Ovary (tissue), 9 donors: Measurements from ENCODE around the gene TMED1. TPM values are rescaled to one million over a fixed set of nuclear protein-coding genes. Genes with fewer than 3 reads are reported as not detected.

Experiments used
- DNase-seq, 5 donors: peaks; one replicate each; pipeline ENCODE4 v3.0.0-alpha.2; 2019 to 2020
- H3K27ac ChIP-seq, 2 donors: fragments of 200-600 bp; one replicate each; pipeline versions ENCODE4 v1.5.1 to v1.8.0; 2019 to 2022
- H3K27me3 ChIP-seq: fragments of 200-600 bp; one replicate; pipeline ENCODE4 v1.8.0; 2022
- H3K36me3 ChIP-seq: fragments of 200-600 bp; sonication (generic); one replicate; pipeline ENCODE4 v1.5.1; 2019
- H3K4me1 ChIP-seq: one replicate; pipeline ENCODE4 v1.8.1; 2013; ENCODE audit warnings: mild to moderate bottlenecking, moderate library complexity; ENCODE audit not compliant: insufficient read depth
- H3K4me3 ChIP-seq: fragments of 200-600 bp; sonication (generic); one replicate; pipeline ENCODE4 v1.5.1; 2017
- H3K9me3 ChIP-seq, 2 donors: fragments of 200-600 bp in 1 of 2; sonication (generic) in 1 of 2; one replicate each; pipeline versions ENCODE4 v1.5.1 to v1.8.1; 2013 to 2019; ENCODE audit warnings: mild to moderate bottlenecking in 1 of 2, moderate library complexity in 1 of 2
- EP300 ChIP-seq: sonication (generic); formaldehyde crosslinking; IDR thresholded peaks from one replicate; pipeline ENCODE4 v1.6.1; 2017; ENCODE audit warnings: antibody characterized with exemption
- POLR2A ChIP-seq: fragments of 450-650 bp; IDR thresholded peaks from one replicate; pipeline ENCODE4 v1.6.1; 2017; ENCODE audit warnings: antibody characterized with exemption, mild to moderate bottlenecking, moderate library complexity
- WGBS, 3 donors: extraction: QIAGEN DNeasy Blood & Tissue Kit in 1 of 3; methylation state at CpG; one replicate each; pipeline versions ENCODE4 v1.1.5 to v1.1.7; 2013 to 2017; 5-methylcytosine and 5-hydroxymethylcytosine counted together
- intact Hi-C, 4 donors: fragments of 100-400 bp; cut with DNase I; formaldehyde crosslinking; loops; one replicate each; pipeline versions ENCODE4 v1.11.0 to v1.15.1; 2022 to 2023
- polyA plus RNA-seq, 2 donors: library from polyadenylated mRNA; stranded (reverse); fragments of 200-250 nt in 1 of 2; fragments of 350-450 nt in 1 of 2; fragmentation: Illumina TruSeq in 1 of 2; extraction: RNeasy Lipid Tissue Mini Kit (QIAGEN cat#74804) in 1 of 2; gene quantifications; one replicate each; pipeline ENCODE4 v1.2.3, GENCODE V29; 2013 to 2014
- total RNA-seq, 7 donors: library from RNA; depleted of rRNA in 2 of 7; stranded (reverse); fragments of >200 nt in 2 of 7; fragmentation: NEBNext Ultra II Directional in 3 of 7; extraction: Animal tissue kit (Norgen Biotek cat#: 25700) in 3 of 7; gene quantifications; one replicate each; pipeline versions ENCODE4 v1.1.0 to v1.2.4, GENCODE V29; 2016 to 2023
- TF ChIP-seq, protein P1 (sequence below), 3 donors: fragments of 450-650 bp in 2 of 3; fragments of 200-600 bp in 1 of 3; IDR thresholded peaks; one replicate each; pipeline versions ENCODE4 v1.5.1 to v1.8.0; 2016 to 2022; ENCODE audit warnings: antibody characterized with exemption in 3 of 3, mild to moderate bottlenecking in 1 of 3
- donor health status: DM: no; HTN: no; CAD: no; lungs with moderate emphysema.
- donor health status: DM: no; HTN: no; CAD: no.
- donor health status: Bipolar disorder and iron deficiency.
- donor health status: DM: yes; HTN: yes; CAD: no.
- donor health status: DM: no; HTN: no; CAD: no.
- donor health status: DM: yes; HTN: yes; CAD: no.

Gene TMED1
- total and polyA plus RNA-seq, 9 donors = 9.3 to 53.8 (median 29.1) TPM

DNA sequence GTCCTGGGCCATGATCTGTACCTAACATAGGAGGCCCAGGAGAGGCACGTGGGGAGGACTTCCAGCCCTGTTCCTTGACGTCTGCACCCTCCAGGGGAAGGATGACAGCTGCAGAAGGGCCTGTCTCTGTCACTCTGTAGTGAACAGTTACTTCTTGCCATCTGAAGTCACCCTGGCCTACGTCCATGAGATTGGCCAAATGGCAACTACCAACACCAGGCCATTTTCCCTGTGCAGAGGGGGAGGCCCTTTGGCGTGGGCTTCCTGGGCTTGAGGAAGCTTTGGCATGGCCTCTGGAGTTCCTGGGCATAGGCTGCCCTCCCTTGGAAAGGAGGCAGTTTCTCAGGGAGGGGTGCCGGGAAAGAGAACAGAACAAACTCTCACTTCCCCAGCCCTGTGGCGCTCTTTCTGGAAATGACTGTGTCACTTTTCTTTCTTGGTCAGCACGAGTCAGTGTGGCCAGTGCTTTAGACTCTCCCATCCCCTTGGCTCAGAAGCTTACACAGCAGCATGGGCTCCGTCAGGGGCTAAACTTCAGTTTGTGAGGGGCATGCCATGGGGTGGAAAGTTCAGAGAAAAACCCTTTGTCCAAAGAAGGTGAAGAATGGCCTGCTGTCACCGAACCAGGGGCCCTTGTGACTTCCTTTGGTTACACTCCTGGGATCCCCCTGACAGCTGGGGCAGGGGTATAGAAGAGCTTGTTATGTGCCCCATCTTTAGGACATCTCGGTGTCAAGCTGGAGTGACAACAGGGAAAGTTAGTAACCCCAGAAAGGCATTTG lies 40.6 kb upstream of the TMED1 start:
- no peaks in the 10 kb centered on the region for H3K36me3 ChIP-seq
- no peak for DNase-seq
- TF ChIP-seq POLR2A (no peak), EP300 (no peak)
- TF ChIP-seq, protein P1, sequence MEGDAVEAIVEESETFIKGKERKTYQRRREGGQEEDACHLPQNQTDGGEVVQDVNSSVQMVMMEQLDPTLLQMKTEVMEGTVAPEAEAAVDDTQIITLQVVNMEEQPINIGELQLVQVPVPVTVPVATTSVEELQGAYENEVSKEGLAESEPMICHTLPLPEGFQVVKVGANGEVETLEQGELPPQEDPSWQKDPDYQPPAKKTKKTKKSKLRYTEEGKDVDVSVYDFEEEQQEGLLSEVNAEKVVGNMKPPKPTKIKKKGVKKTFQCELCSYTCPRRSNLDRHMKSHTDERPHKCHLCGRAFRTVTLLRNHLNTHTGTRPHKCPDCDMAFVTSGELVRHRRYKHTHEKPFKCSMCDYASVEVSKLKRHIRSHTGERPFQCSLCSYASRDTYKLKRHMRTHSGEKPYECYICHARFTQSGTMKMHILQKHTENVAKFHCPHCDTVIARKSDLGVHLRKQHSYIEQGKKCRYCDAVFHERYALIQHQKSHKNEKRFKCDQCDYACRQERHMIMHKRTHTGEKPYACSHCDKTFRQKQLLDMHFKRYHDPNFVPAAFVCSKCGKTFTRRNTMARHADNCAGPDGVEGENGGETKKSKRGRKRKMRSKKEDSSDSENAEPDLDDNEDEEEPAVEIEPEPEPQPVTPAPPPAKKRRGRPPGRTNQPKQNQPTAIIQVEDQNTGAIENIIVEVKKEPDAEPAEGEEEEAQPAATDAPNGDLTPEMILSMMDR (IDR thresholded peaks at IDR 0.05) = no peak
- WGBS, 3 donors = 79 to 84% (median 81%) methylated on average over 10 of the region's 10 CpGs
- H3K27me3 ChIP-seq = no peaks in the 10 kb centered on the region
- no peaks in the 10 kb centered on the region for H3K9me3 ChIP-seq
- peaks cover 2% of the 10 kb centered on the region for H3K4me1 ChIP-seq
- no peak overlapping the region for H3K4me3 ChIP-seq
- peak overlapping the region in 1 of 2 donors; percentile 36 for H3K27ac ChIP-seq
- intact Hi-C loops = loop anchor here in 1 of 4 donors (10.0 kb wide), 1 partner anchor 48 kb away; the partner anchor contains the start of genes TIMM29 and YIPF2

DNA sequence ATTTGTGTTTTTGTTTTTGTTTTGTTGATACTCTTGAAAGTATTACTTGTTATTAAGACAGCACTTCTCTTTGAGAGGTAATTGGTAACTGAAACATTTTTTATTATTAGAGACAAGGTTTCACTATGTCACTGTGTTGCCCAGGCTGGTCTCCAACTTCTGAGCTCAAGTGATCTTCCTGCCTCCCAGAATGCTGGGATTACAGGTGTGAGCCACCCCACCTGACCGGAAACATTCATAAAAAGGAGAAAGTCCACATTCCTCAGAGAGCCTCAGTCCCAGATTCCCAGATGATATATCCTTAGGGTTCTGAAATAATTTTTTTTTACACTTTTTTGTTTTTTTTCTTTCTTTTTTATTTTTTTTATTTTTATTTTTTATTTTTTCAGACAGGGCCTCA lies 38.0 kb upstream of the TMED1 start:
- intact Hi-C loops = loop anchor here in 2 of 4 donors (5.0 to 10.0 kb wide), 2 partner anchors 51 to 53 kb away; partner anchors contain the start of genes TIMM29 (in 2 of the 2) and YIPF2 (in 2 of the 2)
- H3K36me3 ChIP-seq = no peaks in the 10 kb centered on the region
- no peak overlapping the region for H3K27ac ChIP-seq
- DNase-seq = no peak
- H3K4me1 ChIP-seq = no peaks in the 10 kb centered on the region
- H3K9me3 ChIP-seq = no peaks in the 10 kb centered on the region
- no peaks in the 10 kb centered on the region for H3K27me3 ChIP-seq
- no peak overlapping the region for H3K4me3 ChIP-seq
- WGBS, 3 donors = 86 to 95% (median 94%) methylated on average over 1 of the region's 1 CpG
- TF ChIP-seq, protein P1 (IDR thresholded peaks at IDR 0.05) = no peak
- no peak for TF ChIP-seq EP300
- no peak for TF ChIP-seq POLR2A

DNA sequence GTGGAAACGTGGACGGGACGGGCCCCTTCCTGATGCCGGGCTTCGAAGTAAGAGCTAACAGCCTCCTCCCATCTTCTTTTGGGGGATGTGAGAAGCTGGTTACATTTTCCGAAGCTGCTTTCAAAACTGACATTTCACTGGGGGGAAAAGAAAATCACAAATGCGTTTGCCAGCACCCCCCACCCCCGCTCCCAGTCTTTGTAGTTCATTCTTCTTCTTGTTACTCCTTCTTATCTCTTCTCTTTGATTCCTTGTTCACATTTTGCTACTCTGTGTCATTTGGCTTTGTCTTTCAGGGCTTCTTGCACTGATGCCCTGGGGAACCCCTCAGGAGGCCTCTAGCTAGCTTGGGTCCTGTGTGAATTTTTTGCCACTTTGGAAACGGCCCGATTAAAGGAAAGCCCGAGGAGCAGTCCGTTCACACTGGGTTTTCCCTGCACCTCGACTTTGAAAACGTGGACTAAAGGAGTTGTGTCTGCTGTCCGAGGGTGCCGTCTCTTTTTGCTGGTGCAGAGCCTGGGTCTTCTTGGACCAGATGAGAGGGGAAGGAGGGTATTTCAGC lies 36.6 kb upstream of the TMED1 start:
- no peak for DNase-seq
- Histone ChIP-seq H3K27ac (peak overlapping the region in 1 of 2 donors; percentile 55), H3K4me1 (no peaks in the 10 kb centered on the region), H3K27me3 (no peaks in the 10 kb centered on the region), H3K36me3 (no peaks in the 10 kb centered on the region), H3K9me3 (no peaks in the 10 kb centered on the region), H3K4me3 (peak overlapping the region; percentile 67)
- TF ChIP-seq EP300 (no peak), POLR2A (no peak)
- TF ChIP-seq, protein P1 (IDR thresholded peaks at IDR 0.05) = no peak
- intact Hi-C loops = loop anchor here in 2 of 4 donors (5.0 to 10.0 kb wide), 2 partner anchors 52 to 55 kb away; partner anchors contain the start of genes TIMM29 (in 2 of the 2) and YIPF2 (in 2 of the 2)
- WGBS, 3 donors = 3 to 4% (median 3%) methylated on average over 16 of the region's 16 CpGs

DNA sequence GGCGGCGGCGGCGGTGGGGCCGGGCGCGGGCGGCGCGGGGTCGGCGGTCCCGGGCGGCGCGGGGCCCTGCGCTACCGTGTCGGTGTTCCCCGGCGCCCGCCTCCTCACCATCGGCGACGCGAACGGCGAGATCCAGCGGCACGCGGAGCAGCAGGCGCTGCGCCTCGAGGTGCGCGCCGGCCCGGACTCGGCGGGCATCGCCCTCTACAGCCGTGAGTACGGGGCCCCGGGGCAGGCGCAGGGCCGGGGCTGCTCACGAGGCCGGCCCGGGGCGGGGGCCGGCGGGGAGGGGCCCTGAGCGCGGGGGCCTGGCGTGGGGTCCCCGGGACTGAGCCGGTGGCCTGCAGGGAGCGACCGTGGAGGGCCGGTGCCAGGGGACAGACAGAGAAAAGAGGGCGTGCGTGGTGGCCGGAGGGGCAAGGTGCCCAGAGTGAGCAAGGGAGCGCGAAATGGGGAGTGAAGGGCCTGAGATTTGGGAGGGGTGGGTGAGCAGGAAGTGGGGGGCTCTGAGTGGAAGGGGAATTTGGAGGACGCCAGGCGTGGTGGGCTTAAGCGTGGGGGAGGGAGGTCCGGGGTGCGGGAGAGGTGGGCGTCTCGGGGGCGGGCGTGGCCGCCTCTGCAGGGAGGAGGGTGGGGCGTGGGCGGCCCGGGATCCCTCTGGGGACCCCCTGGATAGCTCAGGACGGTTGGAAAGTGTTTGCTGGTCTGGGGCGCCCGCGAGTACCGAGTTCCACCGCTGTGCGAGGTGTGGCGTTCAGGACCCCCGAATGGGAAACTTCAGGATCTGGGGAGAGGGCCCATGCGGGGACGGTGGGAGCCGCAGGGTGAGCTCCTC lies 35.9 kb upstream of the TMED1 start:
- 0 to 1% (median 1%) methylated on average over 36 to 90 of the region's 90 CpGs for WGBS, 3 donors
- H3K4me3 ChIP-seq = peak overlapping the region; percentile 67
- peak overlapping the region; percentile 55 to 78 for H3K27ac ChIP-seq
- no peaks in the 10 kb centered on the region for H3K36me3 ChIP-seq
- H3K4me1 ChIP-seq = no peaks in the 10 kb centered on the region
- TF ChIP-seq EP300 = no peak
- TF ChIP-seq, protein P1 (IDR thresholded peaks at IDR 0.05) = no peak
- TF ChIP-seq POLR2A = no peak
- no peaks in the 10 kb centered on the region for H3K27me3 ChIP-seq
- H3K9me3 ChIP-seq = no peaks in the 10 kb centered on the region
- DNase-seq = peak; percentile 56 to 80 (median 77)
- intact Hi-C loops = loop anchor here in 2 of 4 donors (5.0 to 10.0 kb wide), 2 partner anchors 53 to 55 kb away; partner anchors contain the start of genes TIMM29 (in 2 of the 2) and YIPF2 (in 2 of the 2)
